GM23338 (cell line): ENCODE measurements around the gene ARID4B. TPM values are rescaled to one million over a fixed set of nuclear protein-coding genes. Genes with fewer than 3 reads are reported as not detected.
A peak's percentile ranks its signal among the peaks of the same experiment; 100 is the strongest.

Source experiments
- ATAC-seq: fragments of 200-7000 bp; cut with Tn5 transposase; 3 replicates; pipeline ENCODE4 v1.9.1; 2020
- DNase-seq: peaks from one replicate; pipeline ENCODE4 v3.0.0-alpha.2; 2015; ENCODE audit warnings: low spot score
- H2AFZ ChIP-seq: fragments of 200-600 bp; sonication (generic); 2 replicates; pipeline ENCODE4 v1.8.0; 2016; ENCODE audit warnings: antibody characterized with exemption, mild to moderate bottlenecking, moderate library complexity
- H3F3A ChIP-seq: fragments of 200-600 bp; sonication (generic); replicated peaks from 2 replicates; pipeline ENCODE4 v1.8.0; 2017; ENCODE audit warnings: antibody characterized with exemption, mixed run types, low read depth
- H3K27ac ChIP-seq: fragments of 200-600 bp; sonication (generic); 2 replicates; pipeline ENCODE4 v1.6.1; 2016; ENCODE audit warnings: low read depth
- H3K27me3 ChIP-seq: fragments of 200-600 bp; sonication (generic); 2 replicates; pipeline ENCODE4 v1.8.0; 2016; ENCODE audit warnings: mild to moderate bottlenecking, mixed run types, moderate library complexity; ENCODE audit not compliant: insufficient read depth
- H3K36me3 ChIP-seq: fragments of 200-600 bp; sonication (generic); 2 replicates; pipeline ENCODE4 v1.8.0; 2016; ENCODE audit warnings: mild to moderate bottlenecking; ENCODE audit not compliant: insufficient read depth
- H3K4me1 ChIP-seq: fragments of 200-600 bp; sonication (generic); 2 replicates; pipeline ENCODE4 v1.8.0; 2016; ENCODE audit warnings: mild to moderate bottlenecking, moderate library complexity; ENCODE audit not compliant: insufficient read depth
- H3K4me2 ChIP-seq: fragments of 200-600 bp; sonication (generic); 2 replicates; pipeline ENCODE4 v1.7.1; 2017; ENCODE audit warnings: mixed run types
- H3K4me3 ChIP-seq: fragments of 200-600 bp; sonication (generic); 2 replicates; pipeline ENCODE4 v1.6.1; 2016; ENCODE audit warnings: mixed run types
- H3K79me2 ChIP-seq: fragments of 200-600 bp; sonication (generic); replicated peaks from 2 replicates; pipeline ENCODE4 v1.8.0; 2017; ENCODE audit warnings: mild to moderate bottlenecking; ENCODE audit not compliant: insufficient read depth
- H3K9me2 ChIP-seq: fragments of 200-600 bp; sonication (generic); 2 replicates; pipeline ENCODE4 v1.8.0; 2017; ENCODE audit not compliant: insufficient read depth
- H4K20me1 ChIP-seq: fragments of 200-600 bp; sonication (generic); replicated peaks from 2 replicates; pipeline ENCODE4 v1.8.0; 2017; ENCODE audit warnings: mild to moderate bottlenecking; ENCODE audit not compliant: insufficient read depth
- H3K27ac Mint-ChIP-seq: 2 replicates; pipeline ENCODE4 v1.8.0; 2020; ENCODE audit warnings: inconsistent platforms, mild to moderate bottlenecking, moderate library complexity, mixed read lengths
- H3K27me3 Mint-ChIP-seq: 3 replicates; pipeline ENCODE4 v1.8.0; 2022; ENCODE audit warnings: low read depth, mild to moderate bottlenecking, moderate library complexity, mixed read lengths, inconsistent platforms; ENCODE audit not compliant: insufficient read depth, poor library complexity
- H3K36me3 Mint-ChIP-seq: 3 replicates; pipeline ENCODE4 v1.8.0; 2021; ENCODE audit warnings: low read depth, mild to moderate bottlenecking, inconsistent platforms, moderate library complexity, mixed read lengths
- H3K4me1 Mint-ChIP-seq: 3 replicates; pipeline ENCODE4 v1.8.0; 2020; ENCODE audit warnings: mild to moderate bottlenecking, inconsistent platforms, mixed read lengths
- H3K4me3 Mint-ChIP-seq: 3 replicates; pipeline ENCODE4 v1.8.0; 2021; ENCODE audit warnings: moderate library complexity, mild to moderate bottlenecking, inconsistent platforms, mixed read lengths
- H3K9me3 Mint-ChIP-seq: 3 replicates; pipeline ENCODE4 v1.8.0; 2020; ENCODE audit warnings: moderate library complexity, mild to moderate bottlenecking, inconsistent platforms, mixed read lengths
- CREB1 ChIP-seq: fragments of 250-450 bp; sonication (Bioruptor Pico); IDR thresholded peaks from 2 replicates; pipeline ENCODE4 v1.5.0; 2020; ENCODE audit warnings: low read depth, mild to moderate bottlenecking, moderate library complexity
- CTCF ChIP-seq, 2 experiments: fragments of 200-600 bp in 1 of 2; sonication (generic) in 1 of 2; conservative IDR thresholded peaks; 2 replicates each; pipeline versions ENCODE4 v1.5.1 to v1.6.1; 2016 to 2017; ENCODE audit warnings: antibody characterized with exemption in 2 of 2, low read depth in 2 of 2, mild to moderate bottlenecking in 2 of 2, moderate library complexity in 1 of 2
- ETS1 ChIP-seq: IDR thresholded peaks from 2 replicates; pipeline ENCODE4 v1.6.1; 2016; ENCODE audit warnings: antibody characterized with exemption
- EZH2 ChIP-seq: fragments of 200-600 bp; sonication (generic); IDR thresholded peaks from one replicate; pipeline ENCODE4 v1.8.0; 2017; ENCODE audit warnings: antibody characterized with exemption, mild to moderate bottlenecking, low read depth; ENCODE audit not compliant: unreplicated experiment
- POLR2AphosphoS5 ChIP-seq: IDR thresholded peaks from 2 replicates; pipeline ENCODE4 v1.6.1; 2016; ENCODE audit warnings: antibody characterized with exemption, low read depth
- REST ChIP-seq: IDR thresholded peaks from one replicate; pipeline ENCODE4 v1.6.1; 2018; ENCODE audit warnings: antibody characterized with exemption; ENCODE audit not compliant: unreplicated experiment
- STAT1 ChIP-seq: IDR thresholded peaks from one replicate; pipeline ENCODE4 v1.6.1; 2016; ENCODE audit warnings: antibody characterized with exemption; ENCODE audit not compliant: unreplicated experiment
- polyA plus RNA-seq: library from polyadenylated mRNA; unstranded; fragments of >200 nt; fragmentation: Nextera tagmentation; extraction: Ambion mirVana; gene quantifications from 2 replicates; pipeline ENCODE4 v1.2.1, GENCODE V29; 2016
- total RNA-seq: library from RNA; depleted of rRNA; stranded (reverse); fragments of >200 nt; shearing (Covaris generic); gene quantifications from 2 replicates; pipeline ENCODE4 v1.2.3, GENCODE V29; 2014

ARID4B gene
- total and polyA plus RNA-seq, 2 experiments from 2014 or later: 25.1 to 59.8 TPM

DNA sequence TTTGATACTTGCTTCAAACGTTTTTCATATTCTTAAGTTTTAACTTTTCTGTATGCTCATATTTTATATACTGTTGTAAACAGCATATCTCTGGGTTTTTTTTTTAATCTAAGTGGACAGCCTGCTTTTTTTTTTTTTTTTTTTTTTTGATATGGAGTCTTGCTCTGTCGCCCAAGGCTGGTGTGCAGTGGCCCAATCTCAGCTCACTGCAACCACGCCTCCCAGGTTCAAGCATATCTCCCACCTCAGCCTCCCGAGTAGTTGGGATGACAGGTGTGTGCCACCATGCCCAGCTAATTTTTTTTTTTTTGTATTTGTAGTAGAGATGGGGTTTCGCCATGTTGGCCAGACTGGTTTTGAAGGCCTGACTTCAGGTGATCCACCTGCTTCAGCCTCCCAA, 40.4 kb upstream of the ARID4B start:
- no peaks in the 10 kb centered on the region for H3K9me2 ChIP-seq
- no peak for DNase-seq
- H4K20me1 ChIP-seq: peaks cover 18% of the 10 kb centered on the region; the same call in 1 of the 2 replicates
- H3K4me3 ChIP-seq: peak overlapping the region; percentile 86
- peaks cover 6% of the 10 kb centered on the region; the same call in 1 of the 2 replicates for H3F3A ChIP-seq
- H2AFZ ChIP-seq: no peak overlapping the region
- H3K4me1 Mint-ChIP-seq: peaks cover 12% of the 10 kb centered on the region; the same call in 2 of the 3 replicates
- H3K36me3 Mint-ChIP-seq: peaks cover 21% of the 10 kb centered on the region
- peaks cover 4% of the 10 kb centered on the region; the same call in 1 of the 2 replicates for H3K4me1 ChIP-seq
- H3K36me3 ChIP-seq: no peaks in the 10 kb centered on the region
- H3K9me3 Mint-ChIP-seq: no peaks in the 10 kb centered on the region
- H3K79me2 ChIP-seq: peaks cover 55% of the 10 kb centered on the region
- H3K27me3 Mint-ChIP-seq: peaks cover 4% of the 10 kb centered on the region
- no peak overlapping the region for H3K27ac Mint-ChIP-seq
- H3K27ac ChIP-seq: peak overlapping the region; percentile 96
- no peak for TF ChIP-seq STAT1
- TF ChIP-seq REST: no peak
- no peak for TF ChIP-seq POLR2AphosphoS5
- peak overlapping the region; percentile 86 for H3K4me2 ChIP-seq
- H3K4me3 Mint-ChIP-seq: peak overlapping the region; percentile 91
- no peak for ATAC-seq
- H3K27me3 ChIP-seq: no peaks in the 10 kb centered on the region

DNA sequence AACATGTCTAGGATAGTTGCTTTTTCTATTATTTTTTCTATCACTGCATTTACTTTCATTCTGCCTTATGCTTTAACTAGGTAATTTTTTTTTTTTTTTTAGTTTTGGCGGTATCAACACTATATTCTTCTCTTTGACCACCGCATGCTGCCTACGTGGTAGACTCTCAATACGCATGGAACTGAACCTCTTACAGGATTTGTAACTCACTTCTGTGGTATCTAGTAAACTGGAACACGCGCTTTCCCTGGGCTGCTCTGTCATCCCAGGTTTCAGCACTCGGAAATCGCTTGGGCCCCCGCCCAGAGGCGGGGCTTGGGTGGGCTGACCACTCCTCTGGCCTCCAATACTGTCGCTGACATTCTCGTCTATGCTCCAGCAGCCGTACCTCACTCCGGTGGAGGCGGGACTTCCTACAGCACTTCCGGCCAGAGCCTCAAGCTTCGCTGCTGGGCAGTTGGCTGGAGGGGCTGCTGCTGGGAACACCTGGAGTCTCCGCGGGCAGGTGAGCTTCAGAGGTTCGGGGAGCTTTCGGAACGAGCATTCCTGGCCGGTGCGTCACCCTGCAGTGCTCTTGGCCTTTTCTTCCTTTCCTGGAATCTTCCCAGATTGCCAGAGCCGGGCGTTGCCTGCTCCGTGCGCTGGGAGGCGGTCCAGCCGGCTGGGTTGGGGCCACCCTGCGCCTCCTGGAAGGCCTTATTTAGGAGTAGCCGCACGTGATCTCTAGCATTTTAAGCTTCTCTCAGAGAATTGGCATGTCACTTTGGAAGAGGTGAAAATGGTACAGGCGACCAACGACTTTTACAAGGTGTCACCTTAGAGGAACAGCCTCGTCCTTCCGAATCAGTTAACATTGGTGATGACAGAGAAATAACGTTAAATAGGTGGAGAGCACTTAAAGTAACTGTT, 39.3 kb upstream of the ARID4B start, which contains the start of gene TBCE:
TSS of gene TBCE (plus strand) at position 428 of the 909 bp plus-strand sequence. CDS start 12,623 bp downstream, outside the sequence.
- H3K4me3 Mint-ChIP-seq: peak within 1 kb of the TSS; percentile 91
- TF ChIP-seq POLR2AphosphoS5 (peak; percentile 99), ETS1 (peak; percentile 59; the same call in 1 of the 2 replicates), EZH2 (no peak), CTCF (conservative IDR thresholded peaks at IDR 0.05; ENCODE audit: low read depth in 2 of 2) (no peak), CREB1 (CRISPR knock-in tag) (0 out of 2 replicates have a peak, but pooled peaks have one; percentile 57), REST (peak; percentile 9)

More for the DNA sequence above, 39.3 kb upstream of the ARID4B start, which contains the start of gene TBCE:
- peak within 1 kb of the TSS; percentile 86 for H3K4me3 ChIP-seq
- H3K36me3 Mint-ChIP-seq: peaks cover 12% of the 10 kb centered on the region
- peak within 1 kb of the TSS; percentile 96 for H3K27ac ChIP-seq
- H3K4me1 Mint-ChIP-seq: peaks cover 12% of the 10 kb centered on the region; the same call in 2 of the 3 replicates
- no peaks in the 10 kb centered on the region for H3K9me3 Mint-ChIP-seq
- DNase-seq: peak; percentile 100
- H3K27ac Mint-ChIP-seq: peak within 1 kb of the TSS; percentile 96
- peaks cover 18% of the 10 kb centered on the region; the same call in 1 of the 2 replicates for H4K20me1 ChIP-seq
- H3K4me1 ChIP-seq: peaks cover 4% of the 10 kb centered on the region; the same call in 1 of the 2 replicates
- no peaks in the 10 kb centered on the region for H3K27me3 ChIP-seq
- H3K36me3 ChIP-seq: no peaks in the 10 kb centered on the region
- H3K4me2 ChIP-seq: peak within 1 kb of the TSS; percentile 86
- no peaks in the 10 kb centered on the region for H3K9me2 ChIP-seq
- H2AFZ ChIP-seq: peak within 1 kb of the TSS; percentile 49; the same call in 1 of the 2 replicates
- H3K27me3 Mint-ChIP-seq: peaks cover 4% of the 10 kb centered on the region
- peak; percentile 99 for ATAC-seq
- peaks cover 44% of the 10 kb centered on the region for H3K79me2 ChIP-seq
- peaks cover 6% of the 10 kb centered on the region; the same call in 1 of the 2 replicates for H3F3A ChIP-seq
